T-helper 17 cell (primary cell): Measurements from ENCODE around the gene LRRC72. TPM values are rescaled to one million over a fixed set of nuclear protein-coding genes. Genes with fewer than 3 reads are reported as not detected.

ENCODE experiments used
- ATAC-seq: fragments of 150-1000 bp; cut with Tn5 transposase; 2 replicates; pipeline ENCODE4 v1.10.0; 2021; ENCODE audit warnings: mild to moderate bottlenecking, moderate library complexity
- DNase-seq, 3 donors: peaks; one replicate each; pipeline versions ENCODE4 v3.0.0 to v3.0.0-alpha.2; 2020 to 2021
- H3K9me3 ChIP-seq: one replicate; pipeline ENCODE4 v1.7.0; 2013; ENCODE audit warnings: low read length, mild to moderate bottlenecking; ENCODE audit not compliant: control insufficient read depth, poor library complexity, severe bottlenecking
- H3K27ac Mint-ChIP-seq: one replicate; pipeline ENCODE4 v1.8.0; 2022; ENCODE audit warnings: mild to moderate bottlenecking, moderate library complexity, mixed read lengths
- H3K27me3 Mint-ChIP-seq: one replicate; pipeline ENCODE4 v1.8.0; 2022; ENCODE audit warnings: mixed read lengths
- H3K36me3 Mint-ChIP-seq: one replicate; pipeline ENCODE4 v1.8.0; 2022; ENCODE audit warnings: low read depth, mixed read lengths
- H3K4me1 Mint-ChIP-seq: one replicate; pipeline ENCODE4 v1.8.0; 2022; ENCODE audit warnings: mild to moderate bottlenecking, mixed read lengths
- H3K4me3 Mint-ChIP-seq: one replicate; pipeline ENCODE4 v1.8.0; 2022; ENCODE audit warnings: mild to moderate bottlenecking, moderate library complexity, mixed read lengths
- total RNA-seq, 4 donors: library from RNA in 2 of 4; stranded (reverse) in 2 of 4; gene quantifications; one replicate each; pipeline ENCODE4 v1.2.3 and lab custom pipeline; 2022 to 2026

LRRC72 gene
- total RNA-seq, 2 donors from 2014 or later: not detected

DNA sequence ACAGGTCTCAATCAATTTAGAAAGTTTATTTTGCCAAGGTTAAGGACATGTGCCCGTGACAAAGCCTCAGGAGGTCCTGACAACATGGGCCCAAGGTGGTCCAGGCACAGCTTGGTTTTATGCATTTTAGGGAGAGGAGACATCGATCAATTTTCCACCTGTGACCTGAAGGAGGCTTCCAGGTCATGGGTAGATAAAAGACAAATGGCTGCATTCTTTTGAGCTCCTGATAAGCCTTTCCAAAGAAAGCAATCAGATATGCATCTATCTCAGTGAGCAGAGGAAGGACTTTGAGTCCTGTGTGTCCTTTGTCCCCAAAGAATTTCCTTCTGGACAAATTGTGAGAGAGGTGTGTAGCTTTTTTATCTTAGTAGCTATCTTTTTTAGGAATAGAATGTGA, 15.8 kb downstream of the LRRC72 start:
- DNase-seq (no peak), ATAC-seq (no peak)
- Mint-ChIP-seq H3K27ac (no peak overlapping the region), H3K36me3 (no peaks in the 10 kb centered on the region), H3K4me1 (no peaks in the 10 kb centered on the region), H3K4me3 (no peak overlapping the region), H3K27me3 (no peaks in the 10 kb centered on the region)
- no peaks in the 10 kb centered on the region for H3K9me3 ChIP-seq

DNA sequence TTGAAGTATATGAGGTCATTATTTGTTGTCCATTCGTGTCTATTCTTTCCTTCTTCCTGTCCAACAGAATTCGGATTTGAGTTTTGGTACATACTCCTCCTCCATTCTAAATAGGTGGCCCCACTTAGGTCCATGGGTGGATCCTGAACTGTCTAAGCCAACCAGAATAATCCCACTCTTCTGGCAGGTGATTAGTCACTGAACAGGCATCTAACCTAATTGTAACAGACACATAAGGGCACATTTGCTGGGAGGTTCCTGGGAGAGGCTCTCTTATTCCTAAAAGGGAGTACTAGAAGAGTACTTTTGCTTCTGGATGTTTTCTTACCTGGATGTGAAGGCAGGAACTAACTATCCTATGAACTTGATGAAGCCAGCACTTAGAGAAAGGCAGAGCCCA, 16.8 kb downstream of the LRRC72 start:
- Mint-ChIP-seq H3K27me3 (no peaks in the 10 kb centered on the region), H3K4me1 (no peaks in the 10 kb centered on the region), H3K36me3 (no peaks in the 10 kb centered on the region), H3K27ac (no peak overlapping the region), H3K4me3 (no peak overlapping the region)
- no peaks in the 10 kb centered on the region for H3K9me3 ChIP-seq
- DNase-seq (no peak), ATAC-seq (no peak)

GRCh38 chr7:16546921-16547505, 20.4 kb downstream of the LRRC72 start:
- ATAC-seq: no peak

DNA sequence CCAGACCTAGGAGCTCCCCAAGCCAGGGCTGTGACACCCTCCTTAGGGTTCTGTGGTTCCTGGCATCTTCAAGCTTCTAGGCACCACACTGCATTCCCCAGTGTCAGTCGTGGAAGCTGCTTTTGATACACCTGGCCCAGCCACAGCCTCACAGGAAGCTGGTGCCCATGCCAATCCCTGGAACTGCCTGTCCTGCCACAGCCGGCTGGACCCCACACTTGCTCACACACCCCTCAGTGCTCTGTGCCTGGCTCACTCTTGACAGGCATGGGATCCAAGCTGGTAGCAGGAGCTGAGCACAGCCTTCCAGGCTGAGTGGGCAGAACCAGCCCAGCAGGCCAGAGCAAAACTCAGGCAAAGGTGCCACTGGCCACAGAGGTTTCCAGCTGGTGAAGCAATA, 21.8 kb downstream of the LRRC72 start:
- Mint-ChIP-seq H3K27me3 (peaks cover 18% of the 10 kb centered on the region), H3K27ac (no peak overlapping the region), H3K4me1 (peaks cover 2% of the 10 kb centered on the region), H3K36me3 (peaks cover 2% of the 10 kb centered on the region), H3K4me3 (no peak overlapping the region)
- H3K9me3 ChIP-seq: no peaks in the 10 kb centered on the region
- ATAC-seq: no peak
- DNase-seq: no peak

More at GRCh38 chr7:16546921-16547505, 20.4 kb downstream of the LRRC72 start:
- Mint-ChIP-seq H3K36me3 (peaks cover 2% of the 10 kb centered on the region), H3K4me1 (no peaks in the 10 kb centered on the region), H3K27me3 (peaks cover 12% of the 10 kb centered on the region), H3K4me3 (no peak overlapping the region), H3K27ac (no peak overlapping the region)
- DNase-seq: no peak
- H3K9me3 ChIP-seq: no peaks in the 10 kb centered on the region

DNA sequence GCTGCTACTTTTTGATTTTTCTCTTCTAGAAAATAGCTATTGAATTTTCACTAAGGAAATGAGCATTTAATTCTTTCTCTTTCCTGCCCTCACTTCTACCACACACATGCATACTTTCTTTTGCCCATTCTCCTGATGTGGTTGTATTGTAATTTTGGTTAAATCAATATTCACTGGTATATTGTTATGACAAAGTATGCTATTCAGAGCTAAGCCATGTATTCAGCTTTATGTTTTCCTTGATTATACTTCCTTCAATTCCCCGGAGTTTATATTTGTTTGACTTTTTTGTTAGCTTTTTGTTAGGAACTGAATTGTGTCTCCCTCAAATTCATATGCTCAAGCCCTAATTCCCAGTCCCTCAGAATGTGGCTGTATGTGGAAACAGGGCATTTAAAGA, 24.0 kb downstream of the LRRC72 start:
- Mint-ChIP-seq H3K4me3 (no peak overlapping the region), H3K36me3 (peaks cover 7% of the 10 kb centered on the region), H3K4me1 (peaks cover 2% of the 10 kb centered on the region), H3K27ac (no peak overlapping the region), H3K27me3 (peaks cover 27% of the 10 kb centered on the region)
- DNase-seq (no peak), ATAC-seq (no peak)
- no peaks in the 10 kb centered on the region for H3K9me3 ChIP-seq

- H3K27ac Mint-ChIP-seq: no peak overlapping the region
- H3K9me3 ChIP-seq: no peaks in the 10 kb centered on the region
- no peak for ATAC-seq
- peaks cover 6% of the 10 kb centered on the region for H3K36me3 Mint-ChIP-seq
- H3K4me3 Mint-ChIP-seq: no peak overlapping the region
- DNase-seq: no peak
- H3K27me3 Mint-ChIP-seq: peaks cover 27% of the 10 kb centered on the region
- peaks cover 4% of the 10 kb centered on the region for H3K4me1 Mint-ChIP-seq
Observed at GRCh38 chr7:16554518-16555236, 28.1 kb downstream of the LRRC72 start.

DNA sequence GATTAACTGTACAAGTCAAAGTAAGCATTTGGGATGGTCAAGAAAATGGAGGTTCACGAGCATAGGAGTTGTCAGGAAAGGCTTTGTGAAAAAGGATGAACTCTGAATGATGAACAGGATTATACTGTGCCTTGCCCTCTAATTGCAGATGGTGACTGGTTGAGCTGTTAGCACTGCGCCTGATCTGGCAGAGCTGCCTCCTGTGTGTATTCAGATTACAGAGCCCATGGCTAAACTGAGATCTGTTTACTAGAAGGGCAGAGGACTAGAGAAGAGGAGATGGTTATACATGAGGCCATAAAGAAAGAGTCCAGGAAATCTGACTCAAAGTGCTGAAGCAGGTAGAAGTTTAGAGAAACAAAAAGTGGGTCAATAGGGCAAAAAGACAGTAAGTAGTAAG, 29.7 kb downstream of the LRRC72 start:
- no peak for ATAC-seq
- H3K36me3 Mint-ChIP-seq: peaks cover 6% of the 10 kb centered on the region
- H3K4me3 Mint-ChIP-seq: no peak overlapping the region
- H3K27ac Mint-ChIP-seq: no peak overlapping the region
- peaks cover 4% of the 10 kb centered on the region for H3K4me1 Mint-ChIP-seq
- peaks cover 19% of the 10 kb centered on the region for H3K27me3 Mint-ChIP-seq
- H3K9me3 ChIP-seq: no peaks in the 10 kb centered on the region
- no peak for DNase-seq

DNA sequence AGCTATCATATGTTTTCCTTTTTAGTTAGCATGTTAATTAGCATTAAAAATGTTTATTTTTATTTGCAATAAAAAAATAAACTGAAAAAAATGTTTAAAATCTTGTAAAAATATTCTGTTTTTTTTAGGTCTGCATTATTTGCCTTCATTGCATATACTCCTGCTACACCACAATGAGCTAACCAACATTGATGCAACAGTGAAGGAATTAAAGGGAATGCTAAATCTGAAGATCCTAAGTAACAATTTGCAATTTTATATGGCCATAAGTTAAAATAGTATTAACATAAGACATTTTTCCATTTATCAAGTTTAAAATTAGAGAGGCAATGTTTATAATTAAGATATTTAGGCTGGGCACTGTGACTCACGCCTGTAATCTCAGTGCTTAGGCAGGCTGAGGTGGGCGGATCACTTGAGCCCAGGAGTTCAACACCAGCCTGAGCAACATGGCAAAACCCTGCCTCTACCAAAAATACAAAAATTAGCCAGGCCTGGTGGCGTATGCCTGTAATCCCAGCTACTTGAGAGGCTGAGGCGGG, 32.2 kb downstream of the LRRC72 start:
- DNase-seq (no peak), ATAC-seq (no peak)
- Mint-ChIP-seq H3K27ac (peak overlapping the region; percentile 39), H3K4me1 (peaks cover 5% of the 10 kb centered on the region), H3K27me3 (peaks cover 9% of the 10 kb centered on the region), H3K4me3 (no peak overlapping the region), H3K36me3 (peaks cover 6% of the 10 kb centered on the region)
- H3K9me3 ChIP-seq: no peaks in the 10 kb centered on the region

- H3K27ac Mint-ChIP-seq: peak overlapping the region; percentile 39
- H3K4me3 Mint-ChIP-seq: no peak overlapping the region
- H3K4me1 Mint-ChIP-seq: peaks cover 5% of the 10 kb centered on the region
- ATAC-seq: no peak
- H3K9me3 ChIP-seq: no peaks in the 10 kb centered on the region
- peaks cover 6% of the 10 kb centered on the region for H3K27me3 Mint-ChIP-seq
- no peak for DNase-seq
- H3K36me3 Mint-ChIP-seq: peaks cover 2% of the 10 kb centered on the region
Observed at GRCh38 chr7:16559497-16560179, 33.0 kb downstream of the LRRC72 start.

- Mint-ChIP-seq H3K27me3 (peaks cover 7% of the 10 kb centered on the region), H3K27ac (no peak overlapping the region), H3K36me3 (no peaks in the 10 kb centered on the region), H3K4me3 (no peak overlapping the region), H3K4me1 (peaks cover 7% of the 10 kb centered on the region)
- no peak for ATAC-seq
- no peaks in the 10 kb centered on the region for H3K9me3 ChIP-seq
- DNase-seq: no peak
Observed at GRCh38 chr7:16561943-16562342, 35.3 kb downstream of the LRRC72 start.

- ATAC-seq: no peak
- H3K9me3 ChIP-seq: no peaks in the 10 kb centered on the region
- no peaks in the 10 kb centered on the region for H3K36me3 Mint-ChIP-seq
- DNase-seq: no peak
- H3K27ac Mint-ChIP-seq: peak overlapping the region; percentile 66
- H3K27me3 Mint-ChIP-seq: peaks cover 7% of the 10 kb centered on the region
- H3K4me1 Mint-ChIP-seq: peaks cover 7% of the 10 kb centered on the region
- no peak overlapping the region for H3K4me3 Mint-ChIP-seq
Observed at GRCh38 chr7:16562456-16563220, 36.0 kb downstream of the LRRC72 start.

- no peak for DNase-seq
- no peaks in the 10 kb centered on the region for H3K9me3 ChIP-seq
- ATAC-seq: peak; percentile 46
- Mint-ChIP-seq H3K4me1 (peaks cover 7% of the 10 kb centered on the region), H3K36me3 (no peaks in the 10 kb centered on the region), H3K27ac (peak overlapping the region; percentile 66), H3K4me3 (peak overlapping the region; percentile 80), H3K27me3 (peaks cover 13% of the 10 kb centered on the region)
Observed at GRCh38 chr7:16563281-16564022, 36.8 kb downstream of the LRRC72 start.
